Keratinocyte (primary cell): ENCODE results near the gene MEGF11. TPM values are rescaled to one million over a fixed set of nuclear protein-coding genes. Genes with fewer than 3 reads are reported as not detected.

ENCODE experiments used
- DNase-seq: peaks from one replicate; pipeline ENCODE4 v3.0.0-alpha.2; 2011; ENCODE audit warnings: low read depth, missing footprints, low spot score
- FAIRE-seq: peaks from 2 replicates; lab custom pipeline; 2011; peaks lifted over from hg19 to GRCh38; lab: Jason Lieb, UNC
- H2AFZ ChIP-seq: 2 replicates; pipeline ENCODE4 v1.6.0; 2012; ENCODE audit warnings: low read length, control low read depth, inconsistent platforms; ENCODE audit not compliant: control insufficient read depth
- H3K27ac ChIP-seq: 2 replicates; pipeline ENCODE4 v1.5.1; 2011; ENCODE audit warnings: low read length; ENCODE audit not compliant: control insufficient read depth, insufficient read depth
- H3K27me3 ChIP-seq: 3 replicates; pipeline ENCODE4 v1.6.0; 2011; ENCODE audit warnings: low read length; ENCODE audit not compliant: control insufficient read depth, insufficient read depth; ENCODE audit errors: extremely low read depth
- H3K36me3 ChIP-seq, 2 experiments: 2 replicates in 1 of 2; 3 replicates in 1 of 2; pipeline ENCODE4 v1.5.1; 2011; ENCODE audit warnings: low read length in 2 of 2, mild to moderate bottlenecking in 1 of 2; ENCODE audit not compliant: control insufficient read depth in 2 of 2, insufficient read depth in 2 of 2; ENCODE audit errors: extremely low read depth in 1 of 2
- H3K4me1 ChIP-seq: 3 replicates; pipeline ENCODE4 v1.5.1; 2011; ENCODE audit warnings: low read length; ENCODE audit not compliant: control insufficient read depth, insufficient read depth; ENCODE audit errors: extremely low read depth
- H3K4me2 ChIP-seq: 3 replicates; pipeline ENCODE4 v1.6.0; 2011; ENCODE audit warnings: low read depth, low read length; ENCODE audit not compliant: control insufficient read depth, insufficient read depth; ENCODE audit errors: extremely low read depth
- H3K4me3 ChIP-seq, 3 experiments: fragments of 200-600 bp in 1 of 3; sonication (generic) in 1 of 3; 2 replicates in 2 of 3; 3 replicates in 1 of 3; pipeline ENCODE4 v1.5.1; 2011 to 2016; ENCODE audit warnings: low read length in 3 of 3, mild to moderate bottlenecking in 3 of 3, control low read depth in 2 of 3, inconsistent platforms in 1 of 3, low read depth in 1 of 3, mixed read lengths in 1 of 3, mixed run types in 1 of 3, moderate library complexity in 1 of 3; ENCODE audit not compliant: control insufficient read depth in 2 of 3, insufficient read depth in 2 of 3; ENCODE audit errors: extremely low read depth in 1 of 3
- H3K79me2 ChIP-seq: 2 replicates; pipeline ENCODE4 v1.6.0; 2012; ENCODE audit warnings: low read length; ENCODE audit not compliant: control insufficient read depth, insufficient read depth
- H3K9ac ChIP-seq: 3 replicates; pipeline ENCODE4 v1.6.0; 2011; ENCODE audit warnings: low read length; ENCODE audit not compliant: control insufficient read depth, insufficient read depth; ENCODE audit errors: extremely low read depth
- H3K9me1 ChIP-seq: 3 replicates; pipeline ENCODE4 v1.6.0; 2011; ENCODE audit warnings: low read length; ENCODE audit not compliant: control insufficient read depth, insufficient read depth; ENCODE audit errors: extremely low read depth
- H3K9me3 ChIP-seq: 2 replicates; pipeline ENCODE4 v1.5.1; 2012; ENCODE audit warnings: low read depth, low read length; ENCODE audit not compliant: control insufficient read depth
- H4K20me1 ChIP-seq: 3 replicates; pipeline ENCODE4 v1.6.0; 2011; ENCODE audit warnings: low read length; ENCODE audit not compliant: control insufficient read depth, insufficient read depth; ENCODE audit errors: extremely low read depth
- EZH2 ChIP-seq: IDR thresholded peaks from one replicate; pipeline ENCODE4 v1.6.1; 2012; ENCODE audit warnings: inconsistent platforms, mild to moderate bottlenecking, low read length, moderate library complexity
- dilution Hi-C: fragments of 300-500 bp; cut with MboI; formaldehyde crosslinking; loops from one replicate; pipeline ENCODE4 v1.7.0; 2020; ENCODE audit warnings: low sequenced_read_pairs; ENCODE audit not compliant: extremely low pct_ligation_motif_present
- polyA plus RNA-seq, 5 experiments: library from polyadenylated mRNA; depleted of rRNA in 3 of 5; stranded (reverse) in 3 of 5; stranded (forward) in 1 of 5; unstranded in 1 of 5; fragments of >200 nt; gene quantifications; 1 replicate in 1 of 5; 2 replicates in 3 of 5; 3 replicates in 1 of 5; pipeline versions ENCODE4 v1.2.1 to v1.2.3, GENCODE V29; 2011 to 2012; ENCODE audit warnings: missing spikeins in 2 of 5, low read depth in 1 of 5, low replicate concordance in 1 of 5
- TF ChIP-seq, protein P1 (sequence below), 3 experiments: IDR thresholded peaks in 1 of 3; conservative IDR thresholded peaks in 1 of 3; optimal IDR thresholded peaks in 1 of 3; 2 replicates in 2 of 3; 3 replicates in 1 of 3; pipeline versions ENCODE3 to v1.5.1; 2011; ENCODE audit warnings: low read length in 3 of 3, mild to moderate bottlenecking in 3 of 3, moderate library complexity in 2 of 3, control low read depth in 1 of 3, inconsistent platforms in 1 of 3; ENCODE audit not compliant: insufficient read depth in 2 of 3; ENCODE audit errors: extremely low read depth in 1 of 3

MEGF11 gene
- polyA plus RNA-seq, 1 donor (not counting 4 experiments of a cell fraction or from before 2014, with no cell fraction given) = not detected

GRCh38 chr15:66276546-66276945 is 23.0 kb upstream of the MEGF11 start:
- H3K36me3 ChIP-seq = no peaks in the 10 kb centered on the region
- TF ChIP-seq, protein P1, sequence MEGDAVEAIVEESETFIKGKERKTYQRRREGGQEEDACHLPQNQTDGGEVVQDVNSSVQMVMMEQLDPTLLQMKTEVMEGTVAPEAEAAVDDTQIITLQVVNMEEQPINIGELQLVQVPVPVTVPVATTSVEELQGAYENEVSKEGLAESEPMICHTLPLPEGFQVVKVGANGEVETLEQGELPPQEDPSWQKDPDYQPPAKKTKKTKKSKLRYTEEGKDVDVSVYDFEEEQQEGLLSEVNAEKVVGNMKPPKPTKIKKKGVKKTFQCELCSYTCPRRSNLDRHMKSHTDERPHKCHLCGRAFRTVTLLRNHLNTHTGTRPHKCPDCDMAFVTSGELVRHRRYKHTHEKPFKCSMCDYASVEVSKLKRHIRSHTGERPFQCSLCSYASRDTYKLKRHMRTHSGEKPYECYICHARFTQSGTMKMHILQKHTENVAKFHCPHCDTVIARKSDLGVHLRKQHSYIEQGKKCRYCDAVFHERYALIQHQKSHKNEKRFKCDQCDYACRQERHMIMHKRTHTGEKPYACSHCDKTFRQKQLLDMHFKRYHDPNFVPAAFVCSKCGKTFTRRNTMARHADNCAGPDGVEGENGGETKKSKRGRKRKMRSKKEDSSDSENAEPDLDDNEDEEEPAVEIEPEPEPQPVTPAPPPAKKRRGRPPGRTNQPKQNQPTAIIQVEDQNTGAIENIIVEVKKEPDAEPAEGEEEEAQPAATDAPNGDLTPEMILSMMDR (optimal IDR thresholded peaks at IDR 0.05 in 1 of 3, IDR thresholded peaks at IDR 0.05 in 1 of 3, conservative IDR thresholded peaks at IDR 0.05 in 1 of 3; ENCODE audit: extremely low read depth in 1 of 3, insufficient read depth in 2 of 3, low read length in 3 of 3) = no peak
- TF ChIP-seq EZH2 = no peak
- H3K79me2 ChIP-seq = no peaks in the 10 kb centered on the region
- H3K27me3 ChIP-seq = peaks cover 9% of the 10 kb centered on the region
- H4K20me1 ChIP-seq = no peaks in the 10 kb centered on the region
- no peaks in the 10 kb centered on the region for H3K9me1 ChIP-seq
- no peak overlapping the region for H3K9ac ChIP-seq
- no peaks in the 10 kb centered on the region for H3K9me3 ChIP-seq
- dilution Hi-C loops = no loop called here
- H3K4me3 ChIP-seq = no peak overlapping the region
- H2AFZ ChIP-seq = no peak overlapping the region
- DNase-seq (no peak), FAIRE-seq (no peak)
- no peaks in the 10 kb centered on the region for H3K4me1 ChIP-seq
- no peak overlapping the region for H3K27ac ChIP-seq
- no peak overlapping the region for H3K4me2 ChIP-seq

GRCh38 chr15:66275352-66275751 is 21.8 kb upstream of the MEGF11 start:
- H3K9me3 ChIP-seq = no peaks in the 10 kb centered on the region
- TF ChIP-seq EZH2 = no peak
- TF ChIP-seq, protein P1 (optimal IDR thresholded peaks at IDR 0.05 in 1 of 3, IDR thresholded peaks at IDR 0.05 in 1 of 3, conservative IDR thresholded peaks at IDR 0.05 in 1 of 3; ENCODE audit: extremely low read depth in 1 of 3, insufficient read depth in 2 of 3, low read length in 3 of 3) = no peak
- H4K20me1 ChIP-seq = no peaks in the 10 kb centered on the region
- H2AFZ ChIP-seq = no peak overlapping the region
- no peaks in the 10 kb centered on the region for H3K79me2 ChIP-seq
- peaks cover 9% of the 10 kb centered on the region for H3K27me3 ChIP-seq
- H3K4me1 ChIP-seq = no peaks in the 10 kb centered on the region
- H3K4me3 ChIP-seq = no peak overlapping the region
- no peaks in the 10 kb centered on the region for H3K36me3 ChIP-seq
- dilution Hi-C loops = no loop called here
- FAIRE-seq (no peak), DNase-seq (no peak)
- H3K9me1 ChIP-seq = no peaks in the 10 kb centered on the region
- H3K4me2 ChIP-seq = no peak overlapping the region
- H3K9ac ChIP-seq = no peak overlapping the region
- H3K27ac ChIP-seq = no peak overlapping the region
